DND-41 (cell line): ENCODE data around the gene ZNF445.

Source experiments
- CTCF ChIP-seq: IDR thresholded peaks from 2 replicates; pipeline ENCODE4 v1.5.1; 2012; ENCODE audit warnings: borderline replicate concordance, low read length, moderate library complexity, mild to moderate bottlenecking; ENCODE audit not compliant: poor library complexity, severe bottlenecking; ENCODE audit errors: extremely low read depth
- EZH2 ChIP-seq: IDR thresholded peaks from 3 replicates; pipeline ENCODE4 v1.6.1; 2012; ENCODE audit warnings: borderline replicate concordance, low read depth, mild to moderate bottlenecking, moderate library complexity, low read length, inconsistent platforms; ENCODE audit not compliant: severe bottlenecking

DNA sequence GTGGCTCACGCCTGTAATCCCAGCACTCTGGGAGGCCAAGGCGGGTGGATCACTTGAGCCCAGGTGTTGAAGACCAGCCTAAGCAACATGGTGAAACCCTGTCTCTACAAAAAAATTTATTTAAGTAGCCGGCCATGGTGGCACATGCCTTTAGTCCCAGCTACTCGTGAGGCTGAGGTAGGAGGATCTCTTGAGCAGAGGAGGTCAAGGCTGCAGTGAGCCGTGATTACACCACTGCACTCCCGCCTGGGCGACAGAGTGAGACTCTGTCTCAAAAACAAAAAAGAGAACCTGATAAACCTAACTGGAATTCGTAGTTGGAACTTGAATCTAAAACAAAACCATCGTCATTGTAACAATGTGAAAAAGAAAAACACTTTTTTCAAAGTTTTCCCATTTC is 81.8 kb downstream of the ZNF445 start:
- TF ChIP-seq CTCF (no peak), EZH2 (no peak)
